Suppressor macrophage (primary cell): ENCODE measurements around the gene FGF10.
A peak's percentile ranks its signal among the peaks of the same experiment; 100 is the strongest.

Experiments used
- DNase-seq, 4 experiments: peaks; one replicate each; pipeline ENCODE4 v3.0.0-alpha.2; 2020 to 2022
- total RNA-seq, 17 experiments: gene quantifications; one replicate each; lab custom pipeline; 2026; ENCODE audit warnings: mixed read lengths in 6 of 17, inconsistent platforms in 3 of 17; lab: John Stamatoyannopoulos, UW

Gene FGF10
- total RNA-seq = 0 to 1.5 (median 0) reads per million in 17 experiments

DNA sequence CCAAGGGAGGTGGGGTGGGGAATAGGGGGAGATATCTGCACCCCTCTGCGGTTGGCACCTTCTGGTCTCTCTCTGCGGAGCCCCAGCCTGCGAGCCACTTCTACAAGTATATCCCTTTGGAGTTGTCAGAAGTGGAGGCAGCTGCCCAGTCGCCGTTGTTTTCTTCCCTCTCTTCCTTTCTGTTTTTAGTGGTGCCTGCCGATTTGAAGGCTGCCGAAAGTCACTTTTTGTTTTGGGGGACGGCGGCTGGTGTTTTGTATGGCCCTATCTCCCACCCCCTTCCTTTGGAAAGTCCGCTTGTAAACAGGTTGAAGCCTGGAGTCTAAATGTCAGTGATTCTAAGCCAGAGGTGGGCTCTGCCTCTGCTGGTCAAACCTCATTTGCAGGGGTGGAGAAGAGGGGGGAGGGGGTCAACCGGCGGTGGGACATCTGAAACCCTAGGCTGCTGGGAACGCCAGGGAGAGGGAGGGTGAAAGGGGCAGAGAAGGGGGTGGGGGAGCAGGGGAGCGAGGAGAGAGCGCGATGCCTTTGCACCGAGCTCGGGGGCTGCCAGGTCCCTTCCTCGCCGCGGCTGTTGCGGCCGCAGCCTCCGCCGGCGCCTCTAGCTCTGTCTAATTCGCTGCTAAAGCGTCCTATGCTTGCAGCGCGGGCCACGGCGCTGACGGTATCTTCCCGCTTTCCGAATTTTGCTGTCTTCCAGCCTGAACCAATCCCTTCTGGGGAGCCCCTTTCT is at the start of gene FGF10:
Gene FGF10, minus strand, starts transcription at position 331 of the 733 bp plus-strand sequence. CDS start 738 bp downstream, outside the sequence.
- peak in 1 of 4 experiments; percentile 5 for DNase-seq

DNA sequence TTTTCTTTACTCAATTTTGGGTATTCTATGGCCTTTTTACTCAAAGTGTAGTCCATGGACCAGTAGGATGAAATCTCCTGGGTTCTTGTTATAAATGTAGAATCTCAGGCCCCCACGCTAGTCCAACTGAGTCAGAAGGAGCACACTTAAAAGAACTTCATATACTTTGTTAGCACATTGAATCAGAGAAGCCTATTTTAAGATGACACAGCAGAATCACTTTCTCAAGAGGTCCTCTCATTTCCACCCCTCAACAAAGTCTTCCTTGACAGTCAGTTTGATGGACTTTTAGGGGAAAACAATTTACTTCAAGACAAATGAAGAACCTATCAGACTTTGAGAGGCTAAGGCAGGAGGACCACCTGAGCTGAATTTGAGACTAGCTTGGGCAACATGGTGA is 37.7 kb upstream of the FGF10 start:
- no peak for DNase-seq

DNA sequence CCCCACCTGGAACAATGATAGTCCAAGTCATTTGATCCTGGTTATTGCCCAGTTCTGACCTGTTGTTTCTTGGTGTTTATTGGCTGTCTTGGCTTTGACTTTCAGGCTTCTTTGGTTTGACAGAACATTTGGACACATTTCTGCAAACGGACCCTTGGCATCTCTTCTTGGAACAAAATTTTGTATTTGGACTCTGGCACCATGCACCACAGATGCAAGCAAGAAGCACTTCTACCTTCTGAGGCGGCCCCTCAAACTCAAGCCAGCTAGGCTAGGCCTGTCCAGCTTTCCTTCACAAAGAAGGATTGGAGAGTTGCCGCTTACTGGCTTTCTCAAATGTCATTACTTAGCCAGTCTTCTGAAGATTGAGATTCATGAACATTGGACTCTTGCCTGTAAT is 23.1 kb upstream of the FGF10 start:
- no peak for DNase-seq

DNA sequence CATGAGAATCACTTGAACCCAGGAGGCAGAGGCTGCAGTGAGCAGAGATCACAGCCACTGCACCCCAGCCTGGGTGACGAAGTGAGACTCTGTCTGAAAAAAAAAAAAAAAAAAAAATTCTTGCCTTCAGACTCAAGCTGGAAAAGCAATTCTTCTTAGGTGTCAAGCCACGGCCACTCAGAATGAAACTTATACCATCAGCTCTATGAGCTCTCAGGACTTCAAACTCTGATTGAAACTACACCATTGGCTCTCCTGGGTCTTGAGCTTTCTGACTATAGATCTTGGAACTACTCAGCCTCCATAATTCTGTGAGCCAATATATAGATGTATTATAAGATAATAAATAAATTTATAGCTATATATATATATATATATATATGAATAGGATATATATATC is 12.9 kb upstream of the FGF10 start:
- DNase-seq = no peak

DNA sequence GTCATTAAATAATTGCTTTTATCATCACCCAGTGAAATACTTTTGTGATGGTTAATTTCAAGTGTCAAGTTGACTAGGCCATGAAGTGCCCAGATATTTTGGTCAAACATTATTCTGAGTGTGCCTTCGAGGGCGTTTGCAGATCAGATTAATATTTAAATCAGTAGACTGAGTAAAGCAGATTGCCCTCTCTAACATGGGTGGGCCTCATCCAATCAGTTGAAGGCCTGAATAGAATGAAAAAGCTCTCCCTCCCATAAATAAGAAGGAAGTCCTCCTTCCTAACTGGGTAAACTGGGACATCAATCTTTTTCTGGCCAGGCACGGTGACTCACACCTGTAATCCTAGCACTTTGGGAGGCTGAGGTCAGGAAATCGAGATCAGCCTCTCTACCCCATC is 12.4 kb upstream of the FGF10 start:
- no peak for DNase-seq

DNA sequence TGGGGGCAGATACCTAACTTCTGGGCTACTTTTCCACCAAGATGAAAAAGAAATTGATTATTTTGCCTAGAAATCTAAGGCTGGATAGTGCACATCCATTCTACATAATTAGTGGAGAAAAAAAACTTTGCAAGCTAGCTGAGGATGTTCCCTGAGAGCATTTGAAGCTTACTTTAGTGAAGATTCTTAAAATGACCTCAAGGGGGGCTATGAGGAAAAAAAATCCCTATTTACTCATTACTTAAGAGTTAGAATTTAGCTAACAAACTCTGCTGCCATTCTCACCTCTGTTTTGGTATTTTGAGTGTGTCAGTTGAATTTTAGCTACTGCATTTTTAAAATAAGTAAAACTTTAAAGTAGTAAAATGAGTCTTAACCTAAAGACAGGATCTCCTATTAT is 9.2 kb upstream of the FGF10 start:
- DNase-seq = no peak

DNA sequence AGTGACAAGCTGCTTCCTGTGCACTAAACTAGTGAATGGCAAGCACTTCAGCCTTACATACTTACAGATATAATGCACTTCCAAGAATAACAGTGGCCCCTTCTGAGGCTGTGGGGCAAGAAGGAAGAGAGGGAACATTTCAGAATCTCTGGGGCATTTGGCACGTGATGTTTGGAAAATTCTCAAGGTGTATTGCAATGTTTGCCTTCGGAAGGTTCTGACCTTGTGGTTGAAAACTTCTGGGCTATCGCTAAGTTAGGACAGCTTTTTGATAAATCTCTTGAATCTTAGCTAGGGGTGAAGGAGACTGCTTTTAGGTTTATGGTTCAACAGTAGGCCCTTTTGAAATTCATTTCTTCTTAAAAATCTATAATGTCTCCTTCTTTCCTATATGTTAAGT is 7.1 kb upstream of the FGF10 start:
- no peak for DNase-seq

DNA sequence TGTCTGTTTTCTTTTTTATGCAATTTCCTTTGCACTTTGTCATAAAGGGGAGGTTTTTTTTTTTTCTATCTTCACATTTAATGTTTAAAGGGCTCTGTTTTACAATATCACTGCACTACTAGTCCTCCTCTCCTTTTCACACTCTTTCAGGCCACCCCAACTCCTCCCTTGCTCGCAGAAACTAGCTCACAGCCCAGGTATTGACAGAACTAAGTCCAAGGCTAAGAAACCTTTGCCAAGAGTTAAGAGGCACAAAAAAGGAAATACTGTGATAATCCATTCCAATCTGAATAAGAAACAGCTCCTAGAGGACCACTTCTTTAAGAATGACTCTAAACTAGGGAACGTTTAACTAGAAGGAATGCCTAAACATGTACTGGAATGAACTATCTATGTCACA is 1.1 kb upstream of the FGF10 start:
- DNase-seq = no peak

DNA sequence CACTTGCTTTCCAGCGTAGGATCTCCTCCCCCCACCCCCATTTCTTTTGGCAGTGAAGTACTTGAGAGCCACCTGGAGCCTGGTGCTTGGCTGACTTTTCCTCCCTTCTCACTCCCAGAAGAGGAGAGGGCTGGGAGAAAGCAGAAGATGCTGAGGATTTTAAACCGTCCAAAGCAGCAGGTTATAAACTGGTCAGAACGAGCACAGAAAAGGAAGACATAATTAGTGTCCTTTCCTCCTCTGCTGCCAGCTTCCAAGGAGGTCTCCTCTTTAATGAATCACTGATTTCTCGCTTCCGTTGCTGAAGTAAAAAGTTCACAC is 563 bp upstream of the FGF10 start:
- DNase-seq = no peak

DNA sequence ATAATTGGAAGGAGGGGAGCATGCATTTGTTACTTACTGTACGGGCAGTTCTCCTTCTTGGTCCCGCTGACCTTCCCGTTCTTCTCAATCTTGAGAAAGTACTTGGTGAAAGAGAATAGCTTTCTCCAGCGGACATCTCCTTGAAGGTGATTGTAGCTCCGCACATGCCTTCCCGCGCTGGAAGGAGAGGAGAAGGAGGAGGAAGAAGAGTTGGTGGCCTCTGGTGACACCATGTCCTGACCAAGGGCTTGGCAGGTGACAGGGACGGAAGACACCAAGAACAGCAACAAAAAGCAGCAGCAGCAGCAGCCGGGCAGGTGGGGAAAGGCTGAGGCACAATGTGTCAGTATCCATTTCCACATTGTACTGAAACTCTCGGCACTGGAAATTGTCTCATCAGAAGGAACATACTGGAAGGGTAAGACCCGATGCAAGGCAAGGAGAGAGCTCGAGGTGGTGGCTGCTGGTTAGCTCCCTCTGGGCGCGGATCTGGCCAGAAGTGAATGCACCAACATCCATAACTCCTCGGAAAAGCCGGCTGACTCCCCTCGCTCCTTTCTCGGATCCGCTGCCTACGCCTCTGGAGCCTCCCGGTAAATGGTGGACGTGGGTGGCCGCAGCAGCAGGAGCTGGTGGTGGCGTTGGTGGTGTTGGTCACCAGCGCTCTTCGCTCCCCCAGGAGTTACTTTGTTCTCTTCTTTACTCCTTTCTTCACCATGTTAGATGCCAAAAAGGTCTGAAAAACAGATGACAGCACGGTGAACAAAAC is 715 bp downstream of the FGF10 start:
- no peak for DNase-seq

DNA sequence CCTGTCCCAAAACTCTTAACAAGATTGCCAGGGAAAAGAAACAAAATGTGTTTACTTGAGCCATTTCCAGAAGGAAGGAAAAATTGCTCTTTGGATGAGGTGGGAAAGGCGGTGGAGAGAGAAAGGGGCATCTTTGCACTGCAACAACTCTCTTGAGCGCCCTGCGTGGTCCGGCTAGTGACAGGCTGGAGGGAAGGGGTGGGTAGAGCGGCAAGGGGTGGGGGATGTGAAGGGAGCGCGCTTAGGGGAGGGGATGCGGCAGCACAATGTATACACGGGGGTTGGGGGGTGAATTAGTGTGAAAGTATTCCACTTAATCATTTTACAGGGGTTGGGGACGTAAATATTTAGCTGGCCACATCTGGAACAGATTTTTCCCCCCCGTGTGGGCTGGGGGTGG is 1.3 kb downstream of the FGF10 start:
- DNase-seq = no peak

DNA sequence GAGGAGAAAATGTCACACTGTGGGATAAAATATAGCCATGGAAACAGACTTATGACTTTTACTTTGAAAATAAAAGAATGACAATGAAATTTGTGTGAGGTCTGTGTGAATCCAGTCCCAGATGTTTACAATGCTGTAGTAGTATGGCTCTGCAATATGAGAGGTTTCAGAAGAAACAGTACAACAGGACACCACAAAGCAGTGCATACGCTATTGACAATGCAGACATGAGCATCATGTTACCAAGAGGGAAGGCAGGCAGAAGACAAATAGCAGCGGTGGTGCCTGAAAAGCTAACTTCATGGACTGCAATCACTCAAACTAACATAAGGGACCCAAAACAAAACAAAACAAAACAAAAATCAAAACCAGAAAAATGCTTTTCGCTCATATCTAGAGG is 1.8 kb downstream of the FGF10 start:
- DNase-seq = no peak

DNA sequence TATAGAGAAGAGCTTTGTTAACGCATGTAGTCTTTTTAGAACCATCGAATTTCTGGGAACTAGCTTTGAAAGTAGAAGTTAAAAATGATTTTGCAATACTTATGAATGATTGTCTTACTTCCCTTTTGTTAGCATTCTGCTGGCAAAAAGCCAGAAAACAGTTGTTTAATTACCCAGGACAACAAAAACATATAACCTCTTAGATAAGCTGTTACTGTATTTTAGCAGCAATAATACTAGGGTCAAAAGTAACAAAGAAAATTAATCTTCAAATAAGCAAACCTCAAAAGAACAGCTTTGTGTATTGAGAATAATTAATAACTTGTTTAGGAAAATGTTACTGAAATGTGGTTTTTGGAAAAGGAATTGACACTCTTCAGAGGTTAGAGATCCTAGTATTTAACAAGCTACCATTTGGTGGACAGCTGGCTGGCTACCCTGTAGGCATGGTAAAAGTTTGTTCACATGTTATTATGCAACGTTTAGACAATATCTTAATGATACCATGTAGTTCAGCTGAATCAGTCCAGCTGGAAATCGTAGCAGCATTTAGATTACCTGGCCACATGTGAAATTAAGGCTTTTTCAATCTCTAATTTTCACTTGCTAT is 3.8 kb downstream of the FGF10 start:
- DNase-seq = peak; percentile 22 to 81 (median 67)

DNA sequence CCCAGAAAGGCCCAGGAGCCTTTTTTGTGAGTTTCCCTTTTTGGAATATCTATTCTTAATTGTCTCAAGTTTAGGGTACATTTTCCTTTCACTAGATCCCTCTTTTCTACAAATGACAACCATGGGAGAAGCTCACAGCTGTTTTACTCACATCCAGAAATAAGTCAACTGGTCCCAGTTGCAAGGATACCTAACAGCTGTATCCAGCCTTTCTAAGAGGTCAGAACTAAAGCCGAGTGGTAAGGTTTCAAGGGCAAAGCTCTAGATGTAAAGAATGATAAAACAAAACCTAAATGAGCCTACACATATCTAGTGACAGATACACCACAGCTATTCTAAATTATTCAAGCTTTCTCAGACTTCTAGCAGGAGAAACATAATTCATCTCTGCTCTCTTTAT is 4.4 kb downstream of the FGF10 start:
- no peak for DNase-seq

DNA sequence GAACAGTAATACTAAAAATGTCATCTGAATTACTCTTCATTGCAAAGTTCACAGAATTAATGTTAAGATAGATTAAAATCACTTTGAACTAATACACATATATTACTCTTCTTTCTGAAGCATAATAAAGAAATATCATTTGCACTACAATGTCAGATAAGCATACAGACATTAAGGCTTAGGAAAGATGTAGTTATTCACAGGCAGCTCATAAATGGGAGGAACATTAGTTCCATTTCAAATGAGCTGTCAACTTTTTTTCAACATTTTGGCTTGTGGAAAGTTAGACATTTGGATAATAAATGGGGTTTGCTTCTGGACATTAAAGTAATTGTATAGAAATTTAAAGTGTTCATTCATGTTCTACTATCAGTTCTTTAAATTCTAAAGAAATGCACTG is 6.3 kb downstream of the FGF10 start:
- DNase-seq = no peak

DNA sequence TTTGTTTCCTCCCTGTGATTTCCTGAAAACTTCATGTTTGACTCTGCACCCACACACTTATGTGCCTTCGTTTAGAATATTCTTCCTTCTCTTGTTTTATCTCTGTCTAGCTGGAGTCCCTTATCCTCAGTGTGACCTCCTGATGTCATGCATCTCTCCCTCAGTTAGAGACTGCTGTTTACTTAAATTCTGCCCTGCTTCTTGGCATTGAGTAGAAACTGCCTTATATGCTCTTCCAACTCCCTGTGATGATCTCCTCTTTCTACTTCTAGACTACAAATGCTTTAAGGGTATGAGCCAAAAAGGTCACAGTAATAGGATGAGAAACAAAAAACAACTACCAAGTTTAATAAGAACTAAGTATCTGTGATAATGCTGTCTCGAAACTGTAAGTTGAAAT is 12.2 kb downstream of the FGF10 start:
- DNase-seq = no peak

DNA sequence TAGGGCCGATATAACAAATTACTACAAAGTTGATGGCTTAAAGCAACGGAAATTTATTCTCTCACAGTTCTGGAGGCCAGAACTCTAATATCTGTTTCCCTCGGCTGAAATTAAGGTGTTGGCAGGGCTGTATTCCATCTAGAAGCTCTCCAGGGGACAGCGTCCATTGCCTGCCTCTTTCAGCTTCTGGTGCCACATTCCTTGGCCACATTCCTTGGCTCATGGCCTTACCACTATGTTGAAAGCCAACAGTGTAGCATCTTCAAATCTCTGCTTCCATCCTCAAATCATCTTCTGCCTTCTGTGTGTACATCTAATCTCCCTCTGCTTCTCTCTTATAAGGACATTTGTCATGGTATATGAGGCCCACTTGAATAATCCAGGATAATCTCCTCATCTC is 17.2 kb downstream of the FGF10 start:
- no peak for DNase-seq

DNA sequence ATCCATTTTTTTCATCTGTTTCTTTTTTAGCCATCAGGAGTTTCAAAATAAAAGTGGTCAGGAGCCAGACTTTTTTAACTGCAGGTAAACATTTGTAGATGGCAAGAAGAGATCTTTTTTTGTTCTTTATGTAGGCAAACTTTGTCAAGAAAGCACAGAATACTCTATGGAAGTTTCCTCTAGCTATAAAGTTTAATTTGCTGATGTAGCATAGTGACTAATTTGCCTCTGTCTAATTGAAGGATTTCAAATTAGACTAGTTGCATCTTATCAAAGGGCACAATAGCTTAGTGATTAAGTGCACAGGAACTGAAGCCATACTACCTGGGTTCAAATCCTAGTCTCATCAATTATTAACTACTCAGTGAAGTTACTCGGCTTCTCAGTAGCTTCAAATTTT is 22.0 kb downstream of the FGF10 start:
- DNase-seq = no peak

DNA sequence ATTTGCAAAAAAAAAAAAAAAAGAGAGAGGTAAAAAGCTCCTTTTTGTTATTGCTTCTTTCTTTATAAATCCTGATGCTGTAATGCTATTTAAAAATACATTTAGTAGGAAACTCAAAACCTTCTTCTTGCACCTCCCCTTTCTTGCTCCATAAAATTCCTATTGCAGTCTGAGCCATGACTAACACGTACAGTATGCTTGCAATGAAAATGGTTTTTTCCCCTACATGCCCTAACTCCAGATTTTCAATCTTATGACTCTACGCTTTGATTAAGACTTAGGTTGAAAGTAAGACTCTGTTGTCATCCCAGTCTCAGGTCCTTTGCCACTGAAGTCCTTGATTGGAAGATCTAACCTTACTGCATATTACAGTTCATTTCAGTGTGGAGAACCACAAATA is 23.9 kb downstream of the FGF10 start:
- no peak for DNase-seq

DNA sequence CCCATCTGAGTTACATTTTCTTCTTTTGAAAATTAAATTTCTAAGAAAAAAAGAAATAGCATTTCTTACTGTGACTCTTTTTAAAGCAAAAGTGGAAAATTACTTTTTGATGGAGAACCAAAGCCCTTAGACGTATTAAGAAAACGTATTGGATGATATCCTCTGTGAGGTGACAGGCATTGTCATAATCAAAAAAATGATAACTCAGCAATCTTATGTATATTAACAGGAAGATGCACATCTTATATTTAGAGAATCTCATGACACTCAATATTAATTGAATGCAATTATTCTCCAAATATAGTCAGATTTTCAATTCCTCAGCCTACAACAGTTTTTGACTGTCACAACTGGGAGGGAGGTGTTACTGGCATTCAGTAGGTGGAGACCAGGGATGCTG is 25.1 kb downstream of the FGF10 start:
- no peak for DNase-seq

DNA sequence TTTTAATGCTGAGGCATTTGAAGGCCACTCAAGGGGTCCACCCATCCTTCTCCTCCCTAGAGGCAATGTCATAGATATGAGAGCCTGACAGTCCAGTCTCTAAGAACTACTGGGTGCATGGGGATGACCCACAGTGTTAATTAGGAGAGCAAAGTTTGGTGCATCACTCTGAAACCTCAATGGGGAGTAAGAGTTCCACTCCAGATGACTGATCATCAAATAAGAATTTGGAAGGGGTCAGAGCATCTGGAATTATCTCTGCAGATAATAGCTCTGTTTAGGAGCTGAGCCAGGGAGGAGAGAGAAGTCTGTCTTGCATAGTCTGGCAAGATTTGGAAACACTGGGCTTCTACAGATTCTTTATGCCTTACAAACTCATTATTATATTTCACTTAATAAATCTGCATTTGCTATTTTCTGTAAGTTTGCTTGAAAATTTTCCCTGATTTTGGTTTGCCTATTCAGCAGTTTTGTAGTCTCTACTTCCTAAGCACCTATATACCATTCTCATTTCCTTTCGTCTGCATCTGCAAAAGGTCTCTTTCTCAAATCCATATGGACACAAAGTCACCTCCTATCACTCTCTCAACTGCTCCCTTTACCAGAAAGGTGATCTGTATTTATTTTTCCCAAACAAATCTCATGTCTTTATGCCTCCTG is 27.7 kb downstream of the FGF10 start:
- no peak for DNase-seq

DNA sequence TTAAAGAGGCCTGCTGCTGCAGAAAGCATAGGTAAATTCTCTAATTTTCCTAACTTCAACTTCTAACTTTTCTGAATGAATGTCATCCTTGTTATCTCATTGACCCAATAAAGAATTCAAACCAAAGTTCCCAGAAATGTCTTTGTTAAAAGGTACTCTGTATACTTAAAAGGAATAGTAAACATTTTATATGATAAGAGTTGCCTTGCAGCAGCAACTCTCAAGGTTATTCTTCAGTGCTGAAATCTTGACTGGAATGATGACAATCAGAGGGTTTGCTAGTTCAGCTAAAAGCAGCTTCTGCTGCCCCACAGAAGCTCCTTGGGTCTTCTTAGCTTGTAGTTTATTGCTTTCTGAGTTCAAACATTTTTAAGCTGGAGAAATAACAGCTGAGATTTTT is 28.3 kb downstream of the FGF10 start:
- DNase-seq = no peak

DNA sequence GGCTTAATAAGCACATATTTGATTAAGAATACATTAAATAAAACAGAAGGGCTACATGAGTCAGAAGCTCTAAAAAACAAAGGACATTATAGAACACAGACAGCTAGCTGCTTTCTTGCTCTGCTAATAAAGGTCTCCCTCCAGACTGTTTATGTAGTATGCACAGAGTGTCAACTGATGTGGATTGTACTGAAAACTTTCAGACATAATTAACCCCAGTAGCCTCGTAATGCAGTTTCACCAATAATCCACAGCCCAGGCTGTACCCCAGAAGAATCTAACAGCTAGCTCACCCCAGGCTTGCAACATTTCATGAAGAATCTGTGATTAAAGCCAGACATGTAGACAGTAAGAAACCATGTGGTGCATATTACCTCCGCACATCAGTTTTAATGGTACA is 30.8 kb downstream of the FGF10 start:
- no peak for DNase-seq

DNA sequence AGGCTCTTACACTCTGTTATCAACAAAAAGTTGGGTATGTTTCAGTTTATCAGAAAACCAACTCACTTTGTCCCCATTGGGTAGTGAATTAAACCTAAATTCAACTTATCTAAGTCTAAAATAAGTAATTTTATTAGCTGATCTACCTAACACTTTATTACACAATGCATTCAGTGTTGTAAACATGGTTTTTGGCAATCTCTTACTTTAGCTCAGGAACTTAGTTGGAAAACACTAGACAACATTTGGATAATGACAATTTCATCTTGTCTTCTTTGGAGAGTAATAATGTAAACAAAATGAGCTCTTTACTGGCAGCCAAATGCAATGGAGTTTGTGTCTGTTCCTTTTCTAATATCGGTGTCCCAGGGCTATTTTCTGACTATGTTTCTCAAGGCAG is 33.0 kb downstream of the FGF10 start:
- no peak for DNase-seq
